HG03103 (cell line): ENCODE data around the gene LRRIQ3.

Experiments
- ATAC-seq: cut with Tn5 transposase; IDR thresholded peaks from one replicate; pipeline ENCODE4 v1.9.1; 2021; ENCODE audit warnings: low read depth; ENCODE audit not compliant: unreplicated experiment

The LRRIQ3 gene

DNA sequence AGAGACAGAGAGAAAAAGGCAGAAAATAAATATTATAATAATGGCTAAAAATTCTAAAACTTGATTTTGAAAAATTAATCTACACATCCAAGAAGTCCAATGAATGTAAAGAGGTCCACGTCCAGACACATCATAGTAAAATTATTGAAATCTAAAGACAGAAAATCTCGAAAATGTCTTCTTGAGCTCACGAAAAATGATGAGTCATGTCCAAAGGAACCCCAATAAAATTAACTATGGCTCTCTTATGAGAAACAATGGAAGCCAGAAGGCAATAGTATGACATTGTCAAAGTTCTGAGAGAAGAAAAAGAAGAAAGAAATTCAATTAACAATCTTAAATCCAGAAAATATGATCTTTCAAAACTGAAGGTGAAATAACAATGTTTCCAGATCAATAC, 84.6 kb downstream of the LRRIQ3 start:
- ATAC-seq: no peak

DNA sequence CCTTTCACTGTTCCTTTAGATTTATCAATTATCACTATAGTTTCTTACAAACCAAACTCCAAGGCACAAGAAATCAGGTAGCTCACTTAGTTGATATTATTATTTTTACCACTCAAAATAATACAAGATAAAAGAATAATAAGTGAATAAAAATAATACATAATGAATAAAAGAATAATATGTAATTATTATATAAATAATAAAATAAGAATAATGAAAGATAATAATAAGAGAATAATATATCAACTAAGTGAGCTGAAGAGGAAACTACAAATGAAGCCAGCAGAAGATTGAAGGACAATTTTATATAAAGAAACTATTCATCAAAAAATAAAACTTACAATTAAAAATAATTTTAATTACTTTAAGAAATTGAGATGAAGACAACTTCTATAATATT, 90.6 kb downstream of the LRRIQ3 start:
- ATAC-seq: no peak

DNA sequence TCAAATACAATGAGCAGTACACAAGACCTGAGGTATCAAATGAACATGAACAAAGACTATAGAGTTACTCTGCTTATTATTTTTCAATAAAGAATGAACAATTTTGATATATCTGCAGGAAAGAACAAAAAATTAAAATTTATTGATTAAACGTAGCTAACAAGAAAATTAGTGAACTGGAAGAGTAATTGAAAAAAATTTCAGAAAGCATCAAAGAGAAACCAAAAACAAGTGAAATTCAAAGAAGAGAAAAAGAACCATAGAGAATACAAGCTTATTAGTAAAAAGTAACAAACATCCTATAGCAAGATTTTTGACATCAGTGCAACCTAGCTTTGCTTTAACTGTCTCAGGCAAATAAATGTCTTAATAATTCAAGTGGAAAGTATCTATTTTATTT, 106.6 kb downstream of the LRRIQ3 start:
- no peak for ATAC-seq

GRCh38 chr1:74083128-74083527, 114.8 kb downstream of the LRRIQ3 start:
- ATAC-seq: no peak

DNA sequence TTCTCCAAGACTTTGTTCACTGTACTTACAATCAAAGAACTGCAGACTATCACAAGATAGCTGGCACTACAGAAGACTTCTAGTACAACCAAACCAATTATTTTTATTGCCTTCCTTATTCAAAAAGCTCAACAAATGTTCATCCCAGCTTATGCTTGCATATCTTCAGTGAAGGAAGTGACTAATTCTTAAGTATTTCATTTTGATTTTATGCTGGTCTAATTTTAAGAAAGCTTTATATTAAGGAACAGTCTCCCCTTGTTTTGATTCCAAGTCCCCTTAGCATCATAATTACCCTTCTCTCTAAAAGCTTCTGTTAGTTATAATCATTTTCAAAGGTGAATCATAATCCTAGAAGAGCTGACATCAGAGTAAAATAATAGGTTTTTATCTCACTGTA, 132.9 kb downstream of the LRRIQ3 start:
- no peak for ATAC-seq

DNA sequence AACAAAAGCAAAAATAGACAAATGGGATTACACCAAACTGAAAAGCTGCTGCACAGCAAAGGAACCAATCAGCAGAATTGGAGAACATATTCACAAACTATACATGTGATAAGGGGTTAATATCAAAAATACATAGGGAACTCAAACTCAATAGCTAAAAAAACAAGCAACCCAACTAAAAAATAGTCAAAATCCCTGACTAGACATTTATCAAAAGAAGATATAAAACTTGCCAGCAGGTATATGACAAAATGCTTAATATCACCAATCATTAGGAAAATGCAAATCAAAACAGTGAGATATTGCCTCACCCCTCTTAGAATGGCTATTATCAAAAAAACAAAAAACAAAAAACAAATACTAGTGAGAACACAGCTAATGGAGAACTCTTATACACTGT, 140.3 kb downstream of the LRRIQ3 start:
- no peak for ATAC-seq

DNA sequence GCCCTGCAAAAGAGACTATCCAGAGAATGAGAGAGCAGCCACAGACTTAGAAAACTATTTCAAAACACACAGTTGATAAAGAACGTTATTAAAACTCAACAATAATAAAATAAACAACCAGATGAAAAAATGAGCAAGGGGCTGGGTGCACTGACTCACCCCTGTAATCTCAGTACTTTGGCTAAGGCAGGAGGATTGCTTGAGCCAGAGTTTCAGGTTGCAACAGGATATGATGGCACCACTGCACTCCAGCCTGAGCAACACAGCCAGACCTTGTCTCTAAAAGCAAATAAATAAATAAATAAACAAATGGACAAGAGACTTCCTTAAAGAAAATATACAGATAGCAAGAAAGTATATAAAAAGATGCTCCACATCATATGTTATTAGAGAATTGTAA, 144.6 kb downstream of the LRRIQ3 start:
- ATAC-seq: no peak

DNA sequence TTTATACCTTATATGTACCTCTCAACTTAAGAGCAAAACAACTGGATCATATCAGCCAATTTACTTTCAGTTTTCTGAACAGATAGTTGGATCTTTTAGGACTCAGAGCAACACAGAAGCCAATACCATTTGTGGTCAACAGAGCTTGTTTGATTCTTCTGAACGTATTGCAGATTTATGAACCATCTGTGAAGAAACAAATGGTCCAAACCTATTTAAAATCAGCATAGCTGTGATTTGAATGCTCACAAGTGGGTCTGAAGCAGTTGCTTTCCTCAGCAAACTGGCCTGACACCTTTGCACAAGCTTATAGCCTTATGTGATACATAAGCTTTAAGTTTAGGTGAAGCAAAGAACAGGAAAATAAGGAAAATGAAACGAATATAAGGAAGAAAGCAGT, 147.6 kb downstream of the LRRIQ3 start:
- ATAC-seq: no peak

DNA sequence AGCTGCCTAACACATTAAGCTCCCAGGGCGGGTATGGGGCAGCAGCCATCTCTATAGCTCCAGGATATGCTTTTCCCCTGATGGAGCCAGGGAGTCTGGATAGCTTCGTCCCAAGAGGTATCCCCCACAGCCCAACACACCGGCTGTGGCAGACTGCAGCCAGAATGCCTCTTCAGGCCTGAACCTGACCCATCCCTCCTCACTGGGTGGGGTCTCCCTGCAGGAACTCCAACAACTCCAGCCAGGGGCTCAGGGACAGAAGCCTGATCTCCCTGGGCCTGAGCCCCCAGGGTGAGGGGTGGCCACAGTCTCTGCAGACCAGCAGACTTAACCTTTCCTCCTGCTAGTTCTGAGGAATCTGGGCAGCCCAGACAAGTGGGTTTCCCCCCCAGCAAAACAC, 159.9 kb downstream of the LRRIQ3 start:
- ATAC-seq: no peak

GRCh38 chr1:74012583-74012982, 185.4 kb downstream of the LRRIQ3 start:
- ATAC-seq: no peak

DNA sequence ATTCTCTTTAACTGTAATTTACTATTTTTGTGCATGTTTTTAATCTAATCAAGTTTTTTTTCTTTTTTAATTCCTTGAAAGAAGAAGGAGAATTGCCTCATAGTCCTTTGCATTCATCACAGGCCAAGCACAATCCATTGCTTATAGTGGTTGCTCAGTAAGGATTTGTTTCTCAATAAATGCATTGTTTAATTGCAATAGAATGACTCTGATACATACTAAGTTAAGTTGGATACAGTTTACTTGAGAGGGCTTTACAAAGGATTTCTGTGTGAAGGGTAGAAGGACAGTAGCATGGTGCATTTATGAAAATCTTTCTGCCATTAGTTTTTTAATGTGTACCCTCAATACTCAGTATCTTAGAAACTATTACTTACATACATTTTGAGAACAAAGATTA, 186.2 kb downstream of the LRRIQ3 start:
- no peak for ATAC-seq

GRCh38 chr1:74010206-74010605, 187.8 kb downstream of the LRRIQ3 start:
- no peak for ATAC-seq

DNA sequence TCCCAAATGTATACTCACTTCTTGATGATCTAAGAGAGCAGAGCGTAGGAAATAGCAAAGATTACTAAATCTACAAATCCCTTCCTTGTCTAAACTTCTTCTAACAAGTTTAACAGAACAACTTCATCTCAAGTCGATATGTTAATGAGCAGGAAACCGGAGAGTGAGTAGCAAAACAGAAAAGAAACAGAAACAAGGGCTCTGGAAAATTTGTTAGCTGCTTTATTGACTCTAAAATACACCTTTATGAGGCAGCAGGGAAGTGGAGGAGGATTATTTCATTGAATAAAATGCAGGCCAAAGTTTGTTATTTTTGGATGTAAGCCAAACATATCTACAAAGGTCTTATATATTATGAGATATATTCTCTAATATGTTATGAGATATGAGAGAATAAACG, 192.4 kb downstream of the LRRIQ3 start:
- ATAC-seq: no peak

DNA sequence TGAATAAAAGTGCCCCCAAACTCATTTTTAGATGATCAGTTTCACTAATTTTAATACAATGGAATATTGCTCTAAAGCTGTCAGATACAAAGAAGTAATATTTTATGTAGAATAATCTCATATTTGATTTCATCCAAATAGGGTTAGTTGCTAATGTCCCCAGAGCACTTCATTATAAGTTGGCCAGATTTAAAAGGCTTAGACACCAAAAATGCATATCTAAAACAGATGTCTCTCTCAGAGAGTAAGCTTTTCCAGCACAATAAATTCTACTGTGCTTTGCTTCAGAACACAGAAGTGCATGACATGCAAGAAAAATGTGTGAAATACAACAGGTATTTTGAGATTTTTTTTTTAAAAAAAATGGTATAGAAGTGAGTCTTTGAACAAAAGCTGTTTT, 194.2 kb downstream of the LRRIQ3 start:
- ATAC-seq: no peak

- peak; percentile 55 for ATAC-seq
Measured at GRCh38 chr1:73998348-73998959, 199.5 kb downstream of the LRRIQ3 start.

DNA sequence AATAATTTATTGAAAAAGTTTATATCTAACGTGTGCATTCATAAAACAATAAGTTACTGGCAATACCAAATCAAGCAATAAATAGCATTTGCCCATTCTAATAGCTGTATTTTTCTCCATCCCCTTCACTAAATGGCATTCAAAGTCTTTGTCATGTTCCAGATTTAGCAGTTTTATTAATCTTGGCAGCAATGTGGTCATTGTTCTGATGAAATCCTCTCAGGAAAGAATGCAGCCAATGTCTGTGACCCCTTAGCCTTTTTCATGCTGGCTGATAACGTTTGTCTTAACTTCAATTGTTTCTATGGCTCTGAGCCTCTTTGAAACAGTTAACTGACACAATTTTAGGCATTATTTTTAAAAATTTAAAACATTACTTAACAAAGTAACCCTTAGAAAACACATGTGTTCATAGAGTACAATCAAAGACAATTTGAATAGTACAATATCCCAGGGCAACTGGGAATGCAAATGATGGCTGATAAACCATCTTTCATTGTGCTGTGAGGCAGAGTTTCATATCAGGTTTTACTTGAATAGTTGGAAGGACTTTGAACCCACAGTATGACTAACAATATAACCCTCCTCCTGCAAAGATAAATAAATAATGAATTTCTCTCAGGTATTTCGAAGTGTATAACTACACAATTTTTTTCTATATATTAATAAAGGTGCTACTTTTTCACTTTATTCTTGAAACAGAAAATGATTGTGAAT, 217.5 kb downstream of the LRRIQ3 start:
- no peak for ATAC-seq

DNA sequence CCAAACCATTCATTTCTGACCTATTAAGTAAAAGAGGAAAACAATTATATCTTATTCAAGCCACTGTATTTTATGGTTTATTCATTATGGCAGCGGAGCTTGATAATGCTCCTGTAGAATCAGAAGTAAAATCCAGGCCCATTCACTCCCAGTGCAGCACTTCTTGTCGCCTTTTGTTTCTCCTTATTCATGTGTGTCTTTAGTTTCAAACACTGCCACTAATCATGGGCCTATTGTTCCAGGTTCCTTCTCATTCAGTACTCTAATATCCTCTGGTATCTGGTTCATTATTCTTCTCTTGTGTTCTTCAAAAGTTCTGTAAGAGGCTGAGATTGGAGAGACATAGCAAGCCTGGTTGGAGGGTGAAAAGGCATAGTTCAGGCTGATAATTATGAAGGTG, 218.3 kb downstream of the LRRIQ3 start:
- no peak for ATAC-seq

DNA sequence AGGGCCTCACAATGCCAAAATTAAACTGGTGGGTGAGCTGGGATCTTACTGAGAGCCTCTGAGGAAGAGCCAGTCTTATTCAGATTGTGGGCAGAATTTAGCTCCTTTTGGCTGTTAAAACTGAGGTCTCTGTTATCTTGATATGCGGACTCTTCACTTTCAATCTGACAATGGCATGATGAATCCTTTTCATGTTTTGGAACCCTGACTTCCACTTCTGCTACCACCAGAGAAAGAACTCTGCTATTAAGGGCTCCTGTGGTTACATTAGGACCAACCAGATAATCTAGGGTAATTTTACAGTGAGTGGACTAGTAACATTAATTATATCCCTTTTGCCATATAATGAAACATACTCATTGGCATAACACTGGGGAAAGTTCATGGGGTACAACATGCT, 219.0 kb downstream of the LRRIQ3 start:
- ATAC-seq: no peak
